ENCODE results near the gene AKAP7.
"Not testable (repeated sequence)": the region's sequence is repeated elsewhere in the genome, so short reads cannot be mapped to it uniquely, and the experiment has no call there.

The AKAP7 gene

GRCh38 chr6:131293472-131293911 lies 158.2 kb downstream of the AKAP7 start:
- no peak for DNase-seq (ENCODE audit: low spot score)

GRCh38 chr6:131295081-131295480 lies 159.8 kb downstream of the AKAP7 start:
- DNase-seq (ENCODE audit: low spot score): no peak

- not testable (repeated sequence) for DNase-seq (ENCODE audit: low spot score)
These were observed 165.6 kb downstream of the AKAP7 start for GRCh38 chr6:131300826-131301225.

GRCh38 chr6:131303338-131303930 lies 168.2 kb downstream of the AKAP7 start:
- DNase-seq (ENCODE audit: low spot score): no peak

GRCh38 chr6:131305037-131305850 lies 170.0 kb downstream of the AKAP7 start:
- no peak for DNase-seq (ENCODE audit: low spot score)

- no peak for DNase-seq (ENCODE audit: low spot score)
These were observed 174.2 kb downstream of the AKAP7 start for GRCh38 chr6:131309437-131309836.

- DNase-seq (ENCODE audit: low spot score): no peak
These were observed 179.6 kb downstream of the AKAP7 start for GRCh38 chr6:131314838-131315237.

- DNase-seq (ENCODE audit: low spot score): no peak
These were observed 181.4 kb downstream of the AKAP7 start for GRCh38 chr6:131316654-131317053.

- DNase-seq (ENCODE audit: low spot score): no peak
These were observed 182.2 kb downstream of the AKAP7 start for GRCh38 chr6:131317516-131317915.

GRCh38 chr6:131321589-131321988 lies 186.3 kb downstream of the AKAP7 start:
- no peak for DNase-seq (ENCODE audit: low spot score)

GRCh38 chr6:131322125-131322524 lies 186.9 kb downstream of the AKAP7 start:
- no peak for DNase-seq (ENCODE audit: low spot score)

- DNase-seq (ENCODE audit: low spot score): not testable (repeated sequence)
These were observed 190.4 kb downstream of the AKAP7 start for GRCh38 chr6:131325669-131326068.

GRCh38 chr6:131328727-131329126 lies 193.5 kb downstream of the AKAP7 start:
- not testable (repeated sequence) for DNase-seq (ENCODE audit: low spot score)

GRCh38 chr6:131331151-131331550 lies 195.9 kb downstream of the AKAP7 start:
- DNase-seq (ENCODE audit: low spot score): no peak

GRCh38 chr6:131331873-131332781 lies 196.9 kb downstream of the AKAP7 start:
- DNase-seq (ENCODE audit: low spot score): no peak

Data from globus pallidus (tissue), 1 donor.